Coronary artery (tissue), 2 donors: ENCODE results near the gene SMARCE1.
A peak's percentile ranks its signal among the peaks of the same experiment; 100 is the strongest.

ENCODE experiments used
- DNase-seq: peaks from one replicate; pipeline ENCODE4 v3.0.0-alpha.2; 2017; ENCODE audit warnings: low spot score
- H3K27ac ChIP-seq, 2 donors: fragments of 200-600 bp; sonication (generic); one replicate each; pipeline ENCODE4 v1.5.1; 2016 to 2019
- H3K4me3 ChIP-seq: fragments of 200-600 bp; sonication (generic); 2 replicates; pipeline ENCODE4 v1.5.1; 2016; ENCODE audit warnings: mild to moderate bottlenecking, moderate library complexity
- CTCF ChIP-seq: fragments of 200-600 bp; sonication (generic); IDR thresholded peaks from one replicate; pipeline ENCODE4 v1.5.1; 2019; ENCODE audit warnings: antibody characterized with exemption

The SMARCE1 gene

GRCh38 chr17:40646791-40647623 lies 611 bp downstream of the SMARCE1 start:
- no peak for TF ChIP-seq CTCF
- peak overlapping the region; percentile 79 for H3K4me3 ChIP-seq
- peak; percentile 79 for DNase-seq

GRCh38 chr17:40645943-40646342 lies 1.7 kb downstream of the SMARCE1 start:
- Histone ChIP-seq H3K4me3 (peak overlapping the region; percentile 11), H3K27ac (no peak overlapping the region)
- no peak for DNase-seq
- no peak for TF ChIP-seq CTCF

More at GRCh38 chr17:40646791-40647623, 611 bp downstream of the SMARCE1 start:
- H3K27ac ChIP-seq: peak overlapping the region; percentile 98 to 99

- no peak for TF ChIP-seq CTCF
- Histone ChIP-seq H3K27ac (no peak overlapping the region), H3K4me3 (no peak overlapping the region)
- DNase-seq: no peak
These were observed 2.3 kb downstream of the SMARCE1 start for GRCh38 chr17:40645291-40645690.

GRCh38 chr17:40637931-40638330 lies 9.7 kb downstream of the SMARCE1 start:
- Histone ChIP-seq H3K27ac (no peak overlapping the region), H3K4me3 (no peak overlapping the region)
- TF ChIP-seq CTCF: no peak
- DNase-seq: no peak

- no peak for DNase-seq
- no peak for TF ChIP-seq CTCF
- Histone ChIP-seq H3K4me3 (no peak overlapping the region), H3K27ac (no peak overlapping the region)
These were observed 13.7 kb downstream of the SMARCE1 start for GRCh38 chr17:40633871-40634270.

GRCh38 chr17:40632216-40632615 lies 15.4 kb downstream of the SMARCE1 start:
- Histone ChIP-seq H3K27ac (no peak overlapping the region), H3K4me3 (no peak overlapping the region)
- DNase-seq: no peak
- TF ChIP-seq CTCF: no peak

- H3K27ac ChIP-seq: no peak overlapping the region
- TF ChIP-seq CTCF: no peak
- no peak overlapping the region for H3K4me3 ChIP-seq
- no peak for DNase-seq
These were observed 17.8 kb downstream of the SMARCE1 start for GRCh38 chr17:40629842-40630241.
